ENCODE results near the gene SLC44A4.

SLC44A4 gene

GRCh38 chr6:31901953-31902643 is 23.3 kb upstream of the SLC44A4 start, which contains the start of gene ZBTB12:
ZBTB12 (minus strand) TSS chr6:31902086; CDS start chr6:31901305, 781 bp downstream.
- Histone ChIP-seq H3K4me3 (peak within 1 kb of the TSS; percentile 45 to 67 (median 57)), H3K27ac (peak within 1 kb of the TSS; percentile 19 to 91 (median 75))

DNA sequence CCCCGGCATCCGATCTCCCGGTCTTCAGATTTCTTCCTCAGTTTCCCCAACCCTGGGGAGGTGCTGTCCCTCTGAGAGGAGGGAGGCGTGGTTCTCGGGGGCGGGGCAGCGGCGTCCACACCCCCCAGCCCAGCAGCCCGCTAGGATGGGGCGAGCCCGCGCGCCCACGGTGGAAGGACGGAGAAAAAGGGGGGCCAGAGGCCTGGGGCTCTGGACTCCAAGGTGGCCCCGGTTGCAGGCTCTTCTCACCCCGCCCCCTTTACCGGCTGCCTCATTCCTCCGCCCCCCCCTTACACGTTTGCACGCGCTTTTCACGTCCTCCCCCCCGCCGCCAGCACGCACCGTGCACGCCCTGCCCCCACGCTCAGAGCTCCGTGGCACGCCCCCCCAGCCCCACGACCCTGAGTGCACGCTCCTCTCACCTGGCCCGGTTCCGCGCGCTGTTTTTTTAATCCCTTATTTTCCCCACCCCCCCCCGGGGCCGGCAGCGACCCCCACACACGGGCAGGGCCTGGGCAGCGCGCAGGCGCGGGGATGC is 22.7 kb upstream of the SLC44A4 start:
- Histone ChIP-seq H3K27ac (peak overlapping the region in 19 of 21 experiments; percentile 37 to 91 (median 76)), H3K4me3 (peak overlapping the region; percentile 45 to 67 (median 57))

GRCh38 chr6:31900917-31901414 is 22.2 kb upstream of the SLC44A4 start:
- Histone ChIP-seq H3K4me3 (peak overlapping the region; percentile 45 to 67 (median 57)), H3K27ac (peak overlapping the region in 17 of 21 experiments; percentile 37 to 91 (median 80))

DNA sequence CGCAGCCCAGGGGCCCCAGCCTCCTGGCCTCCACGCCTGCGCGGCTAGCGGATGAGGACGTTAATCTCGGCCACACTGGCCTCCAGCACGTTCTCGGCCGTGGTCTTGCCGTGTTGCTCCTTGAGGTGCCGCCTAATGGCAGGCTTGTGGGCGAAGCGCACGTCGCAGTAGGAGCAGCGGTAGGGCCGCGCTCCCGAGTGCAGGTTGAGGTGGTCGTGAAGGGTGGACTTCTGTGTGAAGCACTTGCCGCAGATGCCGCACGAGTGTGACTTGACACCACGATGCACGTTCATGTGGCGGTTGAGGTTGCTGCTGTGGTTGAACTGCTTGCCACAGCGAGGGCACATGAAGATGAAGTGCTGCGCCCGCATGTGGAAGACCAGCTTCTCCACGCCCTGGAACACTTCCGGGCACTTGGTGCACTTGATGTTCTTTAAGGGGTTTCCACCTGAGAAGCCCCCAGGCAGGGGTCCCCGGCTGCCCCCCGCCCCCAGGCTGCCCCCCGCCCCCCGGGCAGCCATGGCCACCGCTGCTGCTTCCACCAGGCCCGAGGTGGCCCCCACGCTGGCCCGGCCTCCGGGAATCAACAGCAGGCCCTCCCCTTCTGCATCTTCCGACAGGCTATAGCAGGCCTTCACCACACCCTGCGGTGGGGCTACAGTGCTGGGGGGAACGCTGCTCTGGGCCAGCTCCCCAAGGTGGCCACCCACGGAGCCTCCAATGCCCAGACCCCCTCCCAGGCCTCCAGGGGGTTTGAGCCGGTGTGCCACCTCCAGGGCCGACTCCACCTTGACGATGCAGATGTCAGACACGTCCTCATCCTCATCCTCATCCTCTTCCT is 21.3 kb upstream of the SLC44A4 start:
- peak overlapping the region in 2 of 21 experiments; percentile 17 to 37 for H3K27ac ChIP-seq
- no peak overlapping the region for H3K4me3 ChIP-seq

DNA sequence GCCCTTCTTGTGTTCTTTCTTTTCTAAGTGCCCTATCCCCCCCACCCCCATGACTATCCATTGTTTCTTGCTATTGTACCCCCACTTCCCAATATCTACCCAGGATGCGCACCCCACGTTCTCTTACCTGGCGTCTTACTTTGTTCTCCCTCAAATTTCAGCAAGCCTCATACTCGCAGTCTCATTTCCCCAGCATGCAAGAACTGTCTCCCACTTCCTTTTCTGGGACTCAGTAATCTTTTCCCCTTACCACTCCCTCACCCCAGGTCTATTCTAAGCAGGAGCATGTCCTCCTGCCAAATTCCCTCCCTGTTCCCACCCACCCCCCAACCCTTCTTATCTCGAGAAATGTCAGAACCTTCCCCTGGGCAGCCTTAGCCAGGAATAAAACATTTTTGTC is 20.4 kb upstream of the SLC44A4 start:
- Histone ChIP-seq H3K27ac (no peak overlapping the region), H3K4me3 (no peak overlapping the region)

- Histone ChIP-seq H3K27ac (peak overlapping the region in 20 of 21 experiments; percentile 2 to 94 (median 84)), H3K4me3 (peak overlapping the region; percentile 67 to 96 (median 93))
These were observed 19.7 kb upstream of the SLC44A4 start for GRCh38 chr6:31898383-31899011.

DNA sequence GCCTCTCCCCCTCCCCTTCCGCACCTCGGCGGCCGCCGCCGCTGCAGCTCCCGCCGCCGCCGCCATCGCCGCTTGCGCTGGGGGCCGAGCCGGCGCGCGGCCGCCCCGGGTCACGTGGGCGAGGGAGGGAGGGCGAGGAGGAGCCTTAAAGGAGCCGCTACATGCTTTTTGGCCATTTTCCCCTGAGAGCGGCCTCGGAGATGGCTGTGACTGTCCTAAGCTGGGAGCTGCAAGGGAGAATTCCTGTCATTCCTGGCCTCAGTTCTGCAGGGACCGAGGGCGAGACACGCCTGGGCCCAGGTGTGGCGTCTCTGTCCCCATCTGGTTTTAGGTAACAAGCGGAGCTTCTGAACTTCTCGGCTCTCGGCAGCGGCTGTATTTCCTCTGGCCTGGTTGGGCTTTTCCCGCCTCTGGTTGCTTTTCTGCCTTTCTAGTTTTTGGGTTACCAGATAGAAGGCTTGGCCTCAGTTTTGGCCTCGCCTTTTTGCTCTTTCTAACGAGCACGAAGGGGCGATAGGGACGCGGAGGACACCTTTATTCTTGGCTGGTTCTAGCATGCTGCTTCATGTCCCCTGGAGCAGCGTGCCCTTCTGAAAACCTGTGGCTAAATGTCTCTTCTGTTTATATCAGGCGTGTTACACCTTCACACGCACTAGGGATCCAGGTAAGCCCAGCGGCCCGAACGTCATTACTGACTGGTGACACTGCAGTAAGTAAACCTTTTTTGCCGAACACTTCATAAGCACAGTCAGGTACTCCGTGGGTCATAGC is 19.0 kb upstream of the SLC44A4 start, which contains the start of gene EHMT2:
Gene EHMT2, minus strand, starts transcription at position 87 of the 771 bp plus-strand sequence. Its CDS starts 21 bp downstream, at position 66.
- H3K4me3 ChIP-seq = peak within 1 kb of the TSS; percentile 67 to 96 (median 93)
- peak within 1 kb of the TSS; percentile 48 to 94 (median 84) for H3K27ac ChIP-seq

DNA sequence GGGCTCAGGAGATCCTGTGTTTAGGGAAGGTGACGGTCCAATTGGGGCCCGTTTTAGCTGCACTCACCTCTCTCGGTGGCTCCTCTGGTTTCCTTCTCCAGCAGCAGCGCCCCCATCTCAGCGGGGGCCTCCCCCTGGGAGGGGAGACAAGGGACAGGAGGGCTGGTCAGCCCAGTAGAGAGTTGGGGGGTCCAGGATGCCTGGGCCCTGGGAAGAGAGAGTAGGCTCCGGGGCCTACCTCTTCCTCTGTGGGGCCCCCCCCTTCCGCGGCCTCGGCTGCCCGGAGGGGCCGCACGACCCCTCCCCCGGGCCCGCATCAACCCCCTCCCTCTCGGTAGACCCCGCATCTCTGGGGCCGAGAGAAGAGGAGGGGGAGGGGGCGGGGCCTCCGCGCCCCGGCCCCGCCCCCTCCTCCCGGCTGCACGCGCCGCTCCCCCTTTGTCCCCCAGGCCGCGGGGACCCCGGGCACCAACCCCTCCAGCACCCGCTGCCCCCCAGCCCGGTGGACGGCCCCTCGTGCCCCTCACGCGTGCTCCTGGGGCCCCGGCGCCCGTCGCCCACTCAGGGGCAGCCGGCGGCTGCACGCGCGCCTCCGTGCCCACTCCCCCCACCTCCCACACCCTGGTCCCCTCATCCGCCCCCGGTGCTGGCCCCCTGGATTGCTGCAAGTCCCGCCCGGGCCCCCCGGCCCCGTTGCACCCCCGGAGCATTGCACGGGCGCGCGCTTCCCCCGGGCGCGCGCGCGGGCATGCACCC is 18.2 kb upstream of the SLC44A4 start:
- Histone ChIP-seq H3K4me3 (peak overlapping the region; percentile 67 to 96 (median 93)), H3K27ac (peak overlapping the region; percentile 36 to 94 (median 83))

- peak overlapping the region; percentile 67 to 96 (median 93) for H3K4me3 ChIP-seq
- H3K27ac ChIP-seq = peak overlapping the region in 20 of 21 experiments; percentile 36 to 94 (median 84)
These were observed 17.7 kb upstream of the SLC44A4 start for GRCh38 chr6:31896493-31896855.

DNA sequence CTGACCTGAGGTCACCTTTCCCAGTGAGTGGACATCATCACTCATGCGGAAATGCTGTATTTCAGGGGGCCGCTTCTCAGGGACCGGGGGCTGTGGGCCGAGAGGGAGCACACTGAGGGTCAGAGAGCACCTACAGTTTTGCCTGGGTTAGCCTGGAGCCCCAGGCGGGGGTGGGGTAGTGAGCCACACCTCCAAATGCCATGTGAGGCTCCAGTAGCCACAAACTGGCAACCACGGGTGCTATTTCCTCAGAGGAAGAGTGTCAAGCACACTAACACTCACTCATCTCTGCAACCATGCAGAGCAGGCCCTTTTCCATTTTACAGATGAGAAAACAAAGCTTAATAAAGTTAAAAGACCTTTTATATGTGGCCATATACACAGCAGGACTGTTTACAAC is 14.0 kb upstream of the SLC44A4 start:
- Histone ChIP-seq H3K4me3 (no peak overlapping the region), H3K27ac (no peak overlapping the region)

DNA sequence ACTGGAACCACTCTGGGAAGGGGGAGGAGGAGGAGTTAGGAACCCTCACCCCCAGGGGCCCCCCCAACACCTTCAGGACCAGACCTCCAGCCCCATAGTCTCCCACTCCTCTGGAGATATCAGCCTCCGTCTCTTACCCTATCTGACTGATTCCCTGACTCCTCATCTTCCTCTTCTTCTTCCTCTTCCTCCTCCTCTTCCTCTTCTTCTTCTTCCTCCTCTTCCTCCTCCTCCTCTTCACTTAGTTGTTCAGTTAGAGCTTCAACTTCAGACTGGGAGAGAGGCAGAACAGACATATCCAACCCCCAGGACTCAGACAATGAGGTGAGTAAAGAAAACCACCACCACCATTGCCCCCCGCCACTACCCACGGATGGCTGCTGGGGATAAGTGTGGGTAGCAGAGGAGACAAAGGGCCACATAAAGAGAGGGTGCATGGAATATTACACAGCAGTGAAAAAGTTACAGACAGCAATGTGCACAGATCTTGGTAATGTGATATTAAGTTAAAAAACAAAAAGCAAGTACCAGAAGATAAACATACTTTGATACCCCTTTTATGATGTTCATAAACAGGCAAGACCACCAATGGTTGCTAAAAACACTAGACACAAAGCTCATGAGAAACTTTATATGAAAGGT is 10.7 kb upstream of the SLC44A4 start:
- no peak overlapping the region for H3K27ac ChIP-seq
- no peak overlapping the region for H3K4me3 ChIP-seq

GRCh38 chr6:31888276-31889258 is 9.8 kb upstream of the SLC44A4 start:
- H3K4me3 ChIP-seq = no peak overlapping the region
- H3K27ac ChIP-seq = no peak overlapping the region

DNA sequence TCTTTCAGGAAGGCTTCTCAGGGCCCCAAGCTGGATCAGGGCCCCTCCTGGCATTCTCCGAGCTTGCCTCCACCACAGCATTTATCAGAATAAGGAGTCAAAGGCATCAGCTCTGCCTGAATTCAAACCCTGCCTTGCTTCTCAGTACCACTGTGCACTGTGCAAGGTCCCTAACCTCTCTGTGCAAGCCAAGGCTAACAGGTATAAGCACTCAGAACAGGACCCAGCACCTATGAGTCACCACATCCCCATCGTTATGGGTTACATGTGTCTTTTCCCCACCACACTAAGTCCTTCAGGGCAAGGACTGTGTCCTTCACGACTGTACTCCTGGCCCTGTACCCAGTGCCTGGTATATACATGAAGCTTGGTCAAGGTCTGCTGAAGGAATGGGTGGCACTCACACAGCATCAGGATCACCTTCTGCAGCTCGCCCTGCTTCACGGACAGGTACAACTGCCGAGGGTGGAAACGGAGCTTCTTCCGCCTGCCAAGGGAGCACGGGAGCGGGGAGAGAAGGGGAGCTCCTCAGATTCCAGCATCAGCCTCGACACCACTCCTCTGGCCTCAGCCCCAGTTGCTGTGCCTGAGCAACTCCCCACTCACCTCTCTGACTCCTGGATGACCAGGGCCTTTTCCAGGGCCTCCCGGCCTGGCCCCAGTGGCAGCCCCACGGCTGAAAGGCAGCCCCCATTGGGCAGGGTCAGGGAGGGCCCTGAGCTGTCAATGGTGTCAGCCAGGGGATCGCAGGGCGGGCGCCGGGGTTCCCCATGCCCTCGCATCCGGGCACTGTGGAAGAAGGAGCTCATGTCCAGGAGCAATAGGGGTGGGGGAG is 8.6 kb upstream of the SLC44A4 start:
- no peak overlapping the region for H3K4me3 ChIP-seq
- no peak overlapping the region for H3K27ac ChIP-seq

- H3K4me3 ChIP-seq = no peak overlapping the region
- H3K27ac ChIP-seq = no peak overlapping the region
These were observed 7.8 kb upstream of the SLC44A4 start for GRCh38 chr6:31886541-31886991.

DNA sequence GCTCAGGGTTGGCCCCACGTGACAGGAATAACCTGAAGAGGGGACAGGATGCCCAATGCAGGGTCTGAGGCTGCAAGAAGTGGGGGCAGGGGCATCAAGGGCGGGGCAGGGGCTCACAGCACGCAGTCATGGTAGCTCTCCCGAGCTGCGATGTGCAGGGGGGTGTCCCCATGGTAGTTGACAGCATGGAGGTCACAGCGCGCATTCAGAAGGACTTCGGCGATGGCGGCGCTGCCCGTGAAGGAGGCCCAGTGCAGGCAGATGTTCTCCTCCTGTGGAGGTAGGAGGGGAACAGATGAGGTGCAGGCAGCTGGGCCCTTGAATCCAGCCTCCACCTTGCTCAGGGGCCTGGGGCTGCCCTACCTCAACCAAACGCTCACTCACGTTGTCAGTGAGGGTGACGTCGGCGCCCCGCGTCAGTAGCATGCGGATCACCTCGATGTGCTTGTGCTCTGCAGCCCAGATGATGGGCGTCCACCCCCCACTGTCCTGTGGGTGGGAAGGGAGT is 5.8 kb upstream of the SLC44A4 start:
- Histone ChIP-seq H3K4me3 (no peak overlapping the region), H3K27ac (no peak overlapping the region)
